UCSD-AML1 (cell line): Measurements from ENCODE around the gene HECW1.

ENCODE experiments used
- DNase-seq: peaks from one replicate; lab custom pipeline; 2025; ENCODE audit not compliant: unreplicated experiment; lab: John Stamatoyannopoulos, UW

The HECW1 gene

GRCh38 chr7:43405948-43406347 lies 293.5 kb downstream of the HECW1 start:
- DNase-seq, result no peak

DNA sequence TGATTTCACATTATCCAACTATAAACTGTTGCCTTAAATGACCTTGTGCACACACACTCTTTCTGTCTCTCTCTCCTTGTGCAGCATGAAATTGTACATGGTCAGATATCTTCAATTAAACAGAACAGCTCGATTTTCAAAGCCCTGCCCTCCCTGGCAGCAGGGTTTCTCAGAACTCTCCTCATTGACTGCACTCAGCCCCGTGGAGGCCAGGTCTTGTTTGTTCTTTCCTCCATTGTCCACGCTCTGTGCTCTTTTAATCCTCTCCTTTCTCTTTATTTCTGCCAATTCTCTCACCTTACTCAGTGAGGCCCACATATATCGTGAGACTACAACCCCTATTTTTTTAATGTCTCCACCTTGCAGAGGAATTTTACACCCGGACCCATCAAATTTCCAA lies 294.5 kb downstream of the HECW1 start:
- DNase-seq, result no peak

DNA sequence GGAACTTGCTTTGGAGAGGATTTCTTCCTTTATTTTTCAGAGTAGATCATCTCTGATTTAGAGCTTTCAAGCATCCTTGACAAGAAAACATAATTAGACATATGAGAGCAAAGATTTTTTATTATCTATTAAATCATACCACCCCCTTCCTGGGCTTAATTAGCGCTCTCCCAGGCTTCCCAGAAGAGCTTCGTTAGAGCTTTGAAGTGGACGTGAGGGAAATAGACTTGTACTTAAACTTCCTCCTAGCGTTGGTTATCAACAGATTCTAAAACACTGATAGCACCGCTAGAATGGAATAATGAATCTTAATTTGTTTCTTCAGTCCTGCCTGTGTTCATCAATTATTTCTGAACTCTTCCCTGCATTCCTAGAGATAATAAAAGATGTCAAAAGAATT lies 296.5 kb downstream of the HECW1 start:
- no peak for DNase-seq

DNA sequence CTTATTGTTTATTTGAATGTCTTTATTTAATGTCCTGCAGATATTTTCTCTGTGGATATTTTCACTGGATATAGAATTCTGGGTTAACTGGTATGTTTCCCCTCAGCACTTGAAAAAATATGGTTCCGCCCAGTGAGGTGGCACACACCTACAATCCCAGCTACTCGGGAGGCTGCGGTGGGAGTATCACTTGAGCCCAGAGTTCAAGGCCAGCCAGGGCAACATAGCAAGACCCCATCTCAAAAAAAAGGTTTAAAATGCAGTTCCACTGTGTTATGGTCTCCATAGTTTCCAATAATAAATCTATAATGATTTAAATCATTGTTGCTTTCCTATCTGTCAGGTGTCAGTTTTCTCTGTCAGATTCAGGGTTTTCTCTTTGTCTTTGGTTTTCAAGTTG lies 305.0 kb downstream of the HECW1 start:
- no peak for DNase-seq

- no peak for DNase-seq
Observed at GRCh38 chr7:43430411-43430810, 318.0 kb downstream of the HECW1 start.

DNA sequence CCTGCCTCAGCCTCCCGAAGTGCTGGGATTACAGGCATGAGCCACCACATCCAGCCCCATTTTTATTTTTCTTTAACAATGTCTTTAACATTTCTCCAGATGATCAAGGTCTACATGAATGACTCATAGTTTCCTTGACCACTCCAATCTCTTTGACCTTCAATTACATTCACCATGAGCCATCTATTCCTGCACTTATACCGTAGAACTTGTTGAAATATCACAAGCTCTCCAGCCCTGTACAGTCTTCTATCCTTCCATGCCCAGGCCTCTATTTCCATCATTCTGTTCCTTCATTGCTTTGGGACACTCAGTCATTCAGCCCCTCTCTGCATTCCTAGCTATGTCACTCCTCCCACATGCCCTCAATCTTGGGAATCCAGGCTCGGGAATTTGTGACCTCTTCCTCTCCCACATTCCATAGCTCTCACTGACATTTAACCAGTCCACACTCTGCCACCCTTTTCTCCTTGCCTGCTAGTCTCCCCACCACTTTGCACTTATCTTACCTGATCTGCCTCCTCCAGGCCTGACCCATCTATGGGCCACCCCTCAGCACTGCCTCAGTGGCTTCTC lies 318.7 kb downstream of the HECW1 start:
- DNase-seq, result no peak

- DNase-seq, result no peak
Observed at GRCh38 chr7:43433639-43434038, 321.2 kb downstream of the HECW1 start.

DNA sequence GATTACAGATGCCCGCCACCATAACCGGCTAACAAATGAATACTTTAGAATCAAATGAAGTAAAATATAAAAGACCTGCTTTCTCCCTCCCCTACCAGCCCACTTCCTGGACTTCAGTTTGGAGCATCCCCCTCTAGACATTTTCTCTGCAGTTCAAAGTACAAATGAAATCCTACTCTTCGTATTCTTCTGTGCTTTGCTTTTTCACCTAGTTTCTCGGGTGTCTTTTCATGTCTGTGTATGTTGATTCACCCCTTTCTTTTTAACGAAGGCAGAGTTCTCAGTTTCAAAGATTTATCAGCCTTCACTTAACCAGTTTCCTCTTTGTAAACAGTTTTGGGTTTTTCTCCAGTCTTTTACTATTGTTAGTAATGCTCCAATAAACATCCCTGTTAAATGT lies 324.6 kb downstream of the HECW1 start:
- DNase-seq, result no peak

DNA sequence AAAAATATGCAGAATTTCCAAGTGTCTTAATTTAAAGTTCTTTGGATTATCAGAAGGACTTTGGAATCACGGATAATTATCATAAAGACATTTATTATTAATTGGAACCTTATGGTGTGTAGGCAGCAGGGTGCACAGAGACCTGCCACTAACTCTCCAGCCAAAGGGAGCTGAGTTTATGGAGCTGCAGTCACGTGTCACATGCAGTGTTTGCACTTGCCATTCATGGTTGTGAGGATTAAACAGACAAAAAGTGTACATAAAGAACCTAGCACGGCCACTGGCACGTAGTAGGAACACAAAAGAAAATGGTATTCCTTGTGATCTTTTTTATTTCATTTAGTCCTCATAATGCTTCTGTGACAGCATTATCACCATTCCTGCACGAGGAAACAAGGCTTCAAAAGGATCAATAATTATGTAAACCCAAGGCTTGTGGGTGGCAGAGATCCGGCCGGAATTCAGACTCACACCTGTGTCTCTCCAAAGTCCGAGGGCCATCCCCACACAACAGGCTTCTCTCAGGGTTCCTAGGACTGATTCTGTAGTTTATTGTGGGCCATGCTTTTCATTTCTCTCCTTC lies 326.5 kb downstream of the HECW1 start:
- no peak for DNase-seq

GRCh38 chr7:43439631-43440401 lies 327.4 kb downstream of the HECW1 start:
- DNase-seq, result peak; percentile 27

DNA sequence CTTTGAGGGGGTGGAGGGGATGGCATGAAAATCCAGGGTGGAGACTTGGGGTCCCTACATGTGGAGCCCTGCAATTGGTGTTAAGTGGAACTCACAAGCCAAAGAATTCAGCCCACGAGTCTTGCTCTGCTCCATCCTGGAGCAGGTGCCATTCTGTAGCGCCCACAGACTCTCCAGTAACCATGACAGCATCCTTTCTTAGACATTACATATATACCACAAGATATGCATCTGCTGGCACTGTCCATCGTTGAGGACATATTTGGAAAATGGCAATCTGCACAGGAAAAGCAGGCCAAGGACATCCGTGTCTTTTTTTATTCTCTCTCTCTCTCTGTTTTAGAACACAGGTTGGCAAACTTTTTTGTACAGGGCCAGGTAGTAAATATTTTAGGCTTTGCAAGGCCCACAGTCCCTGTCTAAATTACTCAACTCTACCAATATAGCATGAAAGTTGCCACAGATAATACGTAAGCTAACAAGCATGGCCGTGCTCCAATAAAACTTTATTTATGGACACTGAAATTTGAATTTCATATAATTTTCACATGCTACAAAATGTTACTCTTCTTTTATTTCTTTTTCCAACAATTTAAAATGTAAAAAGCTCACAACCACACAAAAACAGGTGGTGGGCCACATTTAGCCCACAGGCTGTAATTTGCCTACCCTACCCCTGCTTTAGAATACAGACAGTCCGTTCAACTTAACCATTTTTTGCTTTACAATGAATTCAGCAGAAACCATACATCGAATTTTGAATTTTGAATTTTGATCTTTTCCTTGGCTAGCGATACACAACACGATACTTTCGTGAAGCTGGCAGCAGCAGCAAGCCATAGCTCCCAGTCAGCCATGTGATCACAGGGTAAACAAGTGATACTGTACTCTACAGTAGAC lies 329.0 kb downstream of the HECW1 start:
- no peak for DNase-seq

DNA sequence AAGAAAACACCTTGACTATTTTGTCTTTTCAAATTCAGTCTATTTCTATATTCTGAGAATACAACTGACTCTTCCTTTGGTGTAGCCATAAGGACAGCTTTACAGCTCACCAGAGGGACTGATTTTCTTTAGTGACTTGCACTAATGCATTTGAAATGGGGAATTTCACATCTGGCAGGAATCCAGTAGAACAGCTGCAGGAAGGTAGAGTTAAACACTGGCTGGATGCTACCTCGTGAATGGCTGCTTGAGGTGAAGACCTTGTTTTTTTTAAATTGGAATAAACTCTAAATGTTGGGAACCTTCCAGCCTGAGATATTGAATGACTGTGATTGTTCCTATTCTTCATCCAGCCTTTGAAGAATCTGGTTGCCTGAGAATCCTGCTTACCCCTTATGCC lies 330.9 kb downstream of the HECW1 start:
- DNase-seq, result no peak

- no peak for DNase-seq
Observed at GRCh38 chr7:43444711-43445578, 332.5 kb downstream of the HECW1 start.

DNA sequence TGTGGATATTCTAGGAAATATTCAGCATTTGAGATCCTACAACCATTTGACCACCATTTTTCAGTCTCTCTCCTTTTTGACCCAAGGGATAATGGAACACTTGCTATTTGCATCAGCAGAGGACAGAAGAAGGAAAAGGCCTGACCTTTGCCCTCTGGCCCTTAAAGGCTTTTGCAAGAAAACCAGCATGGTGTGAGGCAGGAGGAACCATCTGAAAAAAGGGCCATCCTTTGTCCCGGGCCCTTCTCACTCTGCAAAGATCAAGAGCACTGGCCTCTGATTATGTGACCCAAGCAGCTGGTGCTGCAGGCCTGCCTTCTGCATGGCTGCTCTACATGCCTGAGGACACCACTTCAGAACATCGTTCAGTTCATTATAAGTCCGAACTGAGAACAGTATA lies 337.1 kb downstream of the HECW1 start:
- DNase-seq, result no peak

DNA sequence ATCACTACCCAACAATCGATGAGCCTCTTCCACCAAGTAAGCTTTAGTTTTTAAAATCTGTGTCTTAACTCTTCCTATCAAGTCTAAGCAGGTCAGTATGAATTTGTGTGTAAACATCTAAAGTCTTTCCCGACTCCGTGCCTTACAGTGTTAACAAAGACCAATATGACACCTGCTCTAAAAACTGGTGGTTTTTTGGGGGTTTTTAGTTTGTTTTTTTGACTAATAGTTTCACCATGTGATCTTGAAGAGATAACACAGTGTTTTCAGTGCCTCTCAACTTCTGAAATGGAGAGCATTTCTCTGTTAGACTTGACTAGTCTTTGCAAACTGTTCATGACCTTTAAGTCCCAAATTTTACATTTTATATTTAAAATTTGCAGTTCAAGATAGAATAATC lies 338.4 kb downstream of the HECW1 start:
- no peak for DNase-seq

GRCh38 chr7:43454936-43455518 lies 342.6 kb downstream of the HECW1 start:
- DNase-seq, result no peak

GRCh38 chr7:43456200-43456599 lies 343.8 kb downstream of the HECW1 start:
- DNase-seq, result no peak

GRCh38 chr7:43458330-43459018 lies 346.0 kb downstream of the HECW1 start:
- DNase-seq, result no peak

GRCh38 chr7:43459019-43459337 lies 346.5 kb downstream of the HECW1 start:
- no peak for DNase-seq
